HG03460 (cell line): ENCODE results near the gene CCDC124.
"Not testable (repeated sequence)": the region's sequence is repeated elsewhere in the genome, so short reads cannot be mapped to it uniquely, and the experiment has no call there.

ENCODE experiments used
- ATAC-seq: cut with Tn5 transposase; IDR thresholded peaks from one replicate; pipeline ENCODE4 v1.9.1; 2021; ENCODE audit not compliant: unreplicated experiment

Gene CCDC124

GRCh38 chr19:17932485-17933338, at the start of gene CCDC124:
TSS of gene CCDC124 (plus strand) at chr19:17933015. CDS start at chr19:17936421, 3,406 bp downstream.
- peak; percentile 65 for ATAC-seq

DNA sequence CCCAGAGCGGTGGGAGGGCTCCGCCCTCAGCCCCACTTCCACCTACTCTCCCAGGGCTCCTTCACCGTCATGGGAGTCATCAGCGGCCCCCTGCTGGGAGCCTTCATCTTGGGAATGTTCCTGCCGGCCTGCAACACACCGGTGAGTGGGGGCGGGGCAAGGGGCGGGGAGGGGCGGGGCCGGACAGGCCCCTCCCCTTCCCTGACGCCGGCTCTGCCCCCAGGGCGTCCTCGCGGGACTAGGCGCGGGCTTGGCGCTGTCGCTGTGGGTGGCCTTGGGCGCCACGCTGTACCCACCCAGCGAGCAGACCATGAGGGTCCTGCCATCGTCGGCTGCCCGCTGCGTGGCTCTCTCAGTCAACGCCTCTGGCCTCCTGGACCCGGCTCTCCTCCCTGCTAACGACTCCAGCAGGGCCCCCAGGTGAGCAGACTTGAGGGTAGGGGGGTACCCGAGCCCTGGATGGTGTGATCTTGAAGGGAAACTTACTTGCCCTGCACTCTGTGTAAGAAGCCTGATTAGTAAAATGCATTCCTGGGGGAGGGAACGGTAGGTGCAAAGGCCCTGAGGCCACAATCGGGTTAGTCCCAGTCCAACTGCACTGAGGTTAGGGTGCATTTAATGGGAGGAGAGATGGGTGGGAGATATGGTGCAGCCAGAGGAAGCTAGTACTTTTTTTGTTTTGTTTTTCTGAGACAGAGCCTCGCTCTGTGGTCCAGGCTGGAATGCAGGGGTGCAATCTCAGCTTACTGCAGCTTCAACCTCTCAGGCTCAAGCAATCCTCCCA, 49.0 kb upstream of the CCDC124 start:
- no peak for ATAC-seq

DNA sequence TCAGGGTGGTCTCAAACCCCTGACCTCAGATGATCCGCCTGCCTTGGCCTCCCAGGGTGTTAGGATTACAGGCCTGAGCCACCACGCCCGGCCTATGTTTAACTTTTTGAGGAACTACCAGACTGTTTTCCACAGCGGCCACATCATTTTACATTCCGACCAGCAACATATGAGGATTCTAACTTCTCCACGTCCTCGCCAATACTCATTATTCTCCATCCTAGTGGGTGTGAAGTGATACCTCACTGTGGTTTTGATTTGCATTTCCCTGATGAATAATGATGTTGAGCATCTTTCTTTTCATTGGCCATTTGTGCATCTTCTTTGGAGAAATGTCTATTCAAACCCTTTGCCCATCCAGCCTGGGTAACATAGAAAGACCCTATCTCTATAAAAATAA, 46.3 kb upstream of the CCDC124 start:
- no peak for ATAC-seq

DNA sequence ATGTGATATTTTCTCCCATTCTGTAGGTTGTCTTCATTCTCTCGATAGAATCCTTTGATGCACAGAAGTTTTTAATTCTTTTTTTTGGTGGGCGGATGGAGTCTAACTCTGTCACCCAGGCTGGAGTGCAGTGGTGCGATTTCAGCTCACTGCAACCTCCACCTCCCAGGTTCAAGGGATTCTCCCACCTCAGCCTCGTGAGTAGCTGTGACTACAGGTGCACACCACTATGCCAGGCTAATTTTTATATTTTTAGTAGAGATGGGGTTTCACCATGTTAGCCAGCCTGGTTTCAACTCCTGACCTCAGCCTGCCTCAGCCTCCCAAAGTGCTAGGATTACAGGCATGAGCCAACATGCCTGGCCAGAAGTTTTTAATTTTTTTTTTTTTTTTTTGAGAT, 45.6 kb upstream of the CCDC124 start:
- not testable (repeated sequence) for ATAC-seq

GRCh38 chr19:17888260-17888659, 44.6 kb upstream of the CCDC124 start:
- no peak for ATAC-seq

DNA sequence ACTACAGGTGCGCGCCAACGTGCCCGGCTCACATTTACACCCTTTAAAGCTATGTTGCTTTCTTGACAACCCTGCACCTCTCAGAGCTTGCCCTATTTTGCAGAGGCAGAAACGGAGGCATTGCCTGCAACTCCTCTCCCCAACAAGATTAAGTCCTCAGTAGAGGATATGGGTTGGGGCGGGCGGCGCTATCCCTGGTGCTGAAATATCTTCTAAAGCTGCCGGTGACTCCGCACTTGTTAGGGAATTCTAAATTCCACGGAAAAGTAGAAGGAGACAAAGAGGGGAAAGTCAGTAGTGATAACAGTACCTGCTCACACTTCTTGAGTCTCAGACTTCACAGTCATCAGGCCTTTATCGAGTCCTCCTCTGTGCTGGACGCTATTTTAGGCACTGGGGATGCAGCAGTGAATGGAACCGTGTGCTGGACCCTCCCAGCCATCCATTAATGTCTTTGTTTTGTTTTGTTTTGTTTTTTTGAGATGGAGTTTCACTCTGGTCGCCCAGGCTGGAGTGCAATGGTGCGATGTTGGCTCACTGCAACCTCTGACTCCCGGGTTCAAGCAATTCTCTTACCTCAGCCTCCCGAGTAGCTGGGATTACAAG, 43.1 kb upstream of the CCDC124 start:
- no peak for ATAC-seq

DNA sequence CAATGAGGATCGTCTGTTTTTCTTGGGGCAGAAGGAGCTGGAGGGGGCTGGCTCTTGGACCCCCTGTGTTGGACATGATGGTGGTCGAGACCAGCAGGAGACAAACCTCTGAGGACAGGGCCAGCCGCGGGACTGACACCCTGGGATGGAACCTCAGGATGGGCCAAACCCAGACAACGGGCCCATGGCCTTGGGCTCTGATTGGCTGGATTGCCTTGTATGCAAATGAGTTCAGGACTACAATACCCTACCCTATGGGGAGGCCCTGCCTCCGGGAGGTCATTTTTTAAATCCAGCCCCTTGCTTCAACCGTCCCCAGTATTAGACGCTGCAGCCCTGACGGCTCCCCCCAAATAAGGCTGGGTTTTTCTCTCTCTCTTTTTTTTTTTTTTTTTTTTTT, 39.0 kb upstream of the CCDC124 start:
- ATAC-seq, result no peak

DNA sequence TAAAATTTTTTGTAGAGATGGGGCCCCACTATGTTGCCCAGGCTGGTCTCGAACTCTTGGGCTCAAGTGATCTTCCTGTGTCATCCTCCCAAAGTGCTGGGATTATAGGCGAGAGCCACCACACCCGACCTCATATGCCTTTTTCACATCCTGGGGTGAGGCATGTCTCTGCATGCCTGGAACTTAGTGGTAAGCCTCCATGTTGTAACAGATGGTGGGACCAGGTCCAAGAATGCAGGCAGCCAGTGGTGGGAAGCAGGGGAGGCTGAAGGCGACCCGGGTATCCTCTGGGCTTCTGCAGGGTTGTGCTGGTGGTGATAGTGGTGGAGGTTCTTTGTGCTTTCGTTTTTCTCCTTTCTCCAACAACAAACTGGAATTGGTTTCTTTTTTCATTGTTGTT, 30.1 kb upstream of the CCDC124 start:
- no peak for ATAC-seq

- no peak for ATAC-seq
These were observed 24.6 kb upstream of the CCDC124 start for GRCh38 chr19:17908244-17908643.

GRCh38 chr19:17909003-17909732, 23.6 kb upstream of the CCDC124 start:
- no peak for ATAC-seq

DNA sequence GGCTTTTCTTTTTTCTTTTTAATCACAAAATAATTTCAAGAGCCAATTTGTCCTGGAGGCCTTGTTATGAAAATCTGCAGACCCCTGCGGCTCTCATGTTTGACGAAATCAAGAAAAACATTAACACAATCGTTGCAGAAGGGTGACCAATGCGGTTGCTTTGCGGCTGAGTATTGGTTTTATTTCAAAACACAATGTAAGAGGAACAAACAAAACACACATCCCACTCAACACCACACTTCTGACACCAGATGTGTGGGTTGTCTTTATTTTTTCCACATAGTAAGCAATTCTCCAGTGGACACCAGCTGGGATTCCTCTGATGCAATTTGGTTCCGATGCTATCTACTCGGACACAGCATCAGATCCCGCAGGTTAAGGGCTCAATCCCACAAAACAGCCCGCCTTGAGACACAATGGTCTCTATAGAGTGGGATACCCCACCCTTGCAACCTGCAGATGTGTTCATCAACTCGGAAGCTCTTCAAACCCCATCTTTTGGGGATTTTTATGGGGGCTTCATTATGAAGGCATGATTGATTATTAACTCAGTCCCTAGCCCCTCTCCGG, 21.9 kb upstream of the CCDC124 start:
- ATAC-seq, result no peak

GRCh38 chr19:17915940-17916593, 16.7 kb upstream of the CCDC124 start:
- no peak for ATAC-seq

DNA sequence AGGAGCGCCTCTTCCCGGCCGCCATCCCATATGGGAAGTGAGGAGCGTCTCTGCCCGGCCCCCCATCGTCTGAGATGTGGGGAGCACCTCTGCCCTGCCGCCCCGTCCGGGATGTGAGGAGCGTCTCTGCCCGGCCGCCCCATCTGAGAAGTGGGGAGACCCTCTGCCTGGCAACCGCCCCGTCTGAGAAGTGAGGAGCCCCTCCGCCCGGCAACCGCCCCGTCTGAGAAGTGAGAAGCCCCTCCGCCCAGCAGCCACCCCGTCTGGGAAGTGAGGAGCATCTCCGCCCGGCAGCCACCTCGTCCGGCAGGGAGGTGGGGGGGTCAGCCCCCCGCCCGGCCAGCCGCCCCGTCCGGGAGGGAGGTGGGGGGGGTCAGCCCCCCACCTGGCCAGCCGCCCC, 14.7 kb upstream of the CCDC124 start:
- not testable (repeated sequence) for ATAC-seq

- ATAC-seq, result not testable (repeated sequence)
These were observed 13.7 kb upstream of the CCDC124 start for GRCh38 chr19:17919122-17919521.

GRCh38 chr19:17920527-17920926, 12.3 kb upstream of the CCDC124 start:
- ATAC-seq, result no peak

- no peak for ATAC-seq
These were observed 10.7 kb upstream of the CCDC124 start for GRCh38 chr19:17922138-17922537.

DNA sequence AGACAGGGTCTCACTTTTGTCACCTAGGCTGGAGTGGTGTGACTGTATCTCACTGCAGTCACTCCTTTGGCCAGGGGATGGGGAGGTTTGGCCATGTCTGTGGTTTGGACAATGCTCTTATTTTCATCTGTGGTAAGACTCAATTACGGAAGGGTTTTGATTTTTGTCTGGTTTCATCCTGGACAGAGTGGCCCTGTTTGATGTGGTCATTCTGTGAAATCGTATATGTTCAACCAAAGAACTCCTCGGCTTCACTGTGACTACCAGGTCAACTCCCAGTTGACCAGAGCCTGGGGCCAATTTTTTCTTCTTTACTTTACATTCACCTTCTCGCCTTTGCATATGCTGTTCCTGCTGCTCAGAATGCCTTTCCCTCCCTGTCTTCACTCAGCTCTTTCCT, 6.8 kb upstream of the CCDC124 start:
- ATAC-seq, result no peak

GRCh38 chr19:17929056-17929455, 3.8 kb upstream of the CCDC124 start:
- no peak for ATAC-seq

GRCh38 chr19:17931532-17932191, 1.2 kb upstream of the CCDC124 start:
- ATAC-seq, result no peak
